Loucy (cell line): ENCODE measurements around the gene SEMA3A.
"Not testable (repeated sequence)": the region's sequence is repeated elsewhere in the genome, so short reads cannot be mapped to it uniquely, and the experiment has no call there.

Source experiments
- H2AFZ ChIP-seq: fragments of 200-600 bp; sonication (generic); 2 replicates; pipeline ENCODE4 v1.6.0; 2016; ENCODE audit warnings: antibody characterized with exemption, mild to moderate bottlenecking, low read length, moderate library complexity
- H3F3A ChIP-seq: fragments of 200-600 bp; 2 replicates; pipeline ENCODE4 v1.6.0; 2016; ENCODE audit warnings: antibody characterized with exemption, low read depth, mild to moderate bottlenecking
- H3K27me3 ChIP-seq: fragments of 200-600 bp; sonication (generic); 2 replicates; pipeline ENCODE4 v1.6.1; 2014; ENCODE audit warnings: low read length, mild to moderate bottlenecking; ENCODE audit not compliant: insufficient read depth, poor library complexity, severe bottlenecking
- H3K36me3 ChIP-seq: fragments of 200-600 bp; sonication (generic); 2 replicates; pipeline ENCODE4 v1.6.1; 2016; ENCODE audit warnings: low read length; ENCODE audit not compliant: insufficient read depth
- H3K4me1 ChIP-seq: fragments of 200-600 bp; sonication (generic); 2 replicates; pipeline ENCODE4 v1.5.1; 2014; ENCODE audit warnings: low read length, mild to moderate bottlenecking; ENCODE audit not compliant: insufficient read depth, poor library complexity, severe bottlenecking
- H3K4me2 ChIP-seq: fragments of 200-600 bp; sonication (generic); 2 replicates; pipeline ENCODE4 v1.6.0; 2014; ENCODE audit warnings: antibody characterized with exemption, low read length, low read depth, mild to moderate bottlenecking; ENCODE audit not compliant: poor library complexity, severe bottlenecking
- H3K4me3 ChIP-seq: fragments of 200-600 bp; sonication (generic); 2 replicates; pipeline ENCODE4 v1.5.1; 2014; ENCODE audit warnings: low read length, mild to moderate bottlenecking, mixed read lengths; ENCODE audit not compliant: poor library complexity, severe bottlenecking
- H3K79me2 ChIP-seq: fragments of 200-600 bp; sonication (generic); 2 replicates; pipeline ENCODE4 v1.6.1; 2014; ENCODE audit warnings: low read length; ENCODE audit not compliant: insufficient read depth
- H3K9ac ChIP-seq: fragments of 200-600 bp; sonication (generic); 2 replicates; pipeline ENCODE4 v1.6.0; 2014; ENCODE audit warnings: mild to moderate bottlenecking, low read depth, low read length, moderate library complexity; ENCODE audit not compliant: poor library complexity, severe bottlenecking
- H3K9me2 ChIP-seq: fragments of 200-600 bp; sonication (generic); replicated peaks from 2 replicates; pipeline ENCODE4 v1.6.1; 2016; ENCODE audit warnings: low read depth, low read length, mixed read lengths
- H3K9me3 ChIP-seq: fragments of 200-600 bp; sonication (generic); 2 replicates; pipeline ENCODE4 v1.6.1; 2014; ENCODE audit warnings: mild to moderate bottlenecking, antibody characterized with exemption, low read length, low read depth; ENCODE audit not compliant: insufficient read depth
- H4K20me1 ChIP-seq: fragments of 200-600 bp; sonication (generic); 2 replicates; pipeline ENCODE4 v1.6.0; 2014; ENCODE audit warnings: antibody characterized with exemption, low read length, mild to moderate bottlenecking; ENCODE audit not compliant: insufficient read depth, poor library complexity, severe bottlenecking
- CTCF ChIP-seq: fragments of 200-600 bp; sonication (generic); conservative IDR thresholded peaks from 2 replicates; pipeline ENCODE4 v1.5.1; 2014; ENCODE audit warnings: mild to moderate bottlenecking, antibody characterized with exemption, low read length
- EZH2phosphoT487 ChIP-seq: fragments of 200-600 bp; IDR thresholded peaks from 2 replicates; pipeline ENCODE4 v1.6.1; 2018; ENCODE audit warnings: antibody characterized with exemption, mild to moderate bottlenecking, moderate library complexity, borderline replicate concordance

Gene SEMA3A

GRCh38 chr7:84154991-84155781 lies 39.4 kb downstream of the SEMA3A start:
- no peaks in the 10 kb centered on the region for H3K79me2 ChIP-seq
- H3K9me2 ChIP-seq: no peaks in the 10 kb centered on the region
- H3F3A ChIP-seq: no peaks in the 10 kb centered on the region
- H2AFZ ChIP-seq: no peak overlapping the region
- H3K36me3 ChIP-seq: no peaks in the 10 kb centered on the region
- H3K27me3 ChIP-seq: no peaks in the 10 kb centered on the region
- H3K4me1 ChIP-seq: no peaks in the 10 kb centered on the region
- no peak overlapping the region for H3K9ac ChIP-seq
- H3K4me2 ChIP-seq: no peak overlapping the region
- H3K4me3 ChIP-seq: no peak overlapping the region
- no peaks in the 10 kb centered on the region for H3K9me3 ChIP-seq
- TF ChIP-seq EZH2phosphoT487 (no peak), CTCF (no peak)
- H4K20me1 ChIP-seq: no peaks in the 10 kb centered on the region

GRCh38 chr7:84152995-84153394 lies 41.6 kb downstream of the SEMA3A start:
- Histone ChIP-seq H3K9me3 (no peaks in the 10 kb centered on the region), H3K4me1 (no peaks in the 10 kb centered on the region), H3K36me3 (no peaks in the 10 kb centered on the region), H3F3A (no peaks in the 10 kb centered on the region), H3K9me2 (no peaks in the 10 kb centered on the region), H3K9ac (no peak overlapping the region), H3K79me2 (no peaks in the 10 kb centered on the region), H3K4me3 (no peak overlapping the region), H3K27me3 (no peaks in the 10 kb centered on the region), H3K4me2 (no peak overlapping the region), H2AFZ (peak overlapping the region; percentile 45; the same call in 1 of the 2 replicates), H4K20me1 (no peaks in the 10 kb centered on the region)
- TF ChIP-seq EZH2phosphoT487 (no peak), CTCF (no peak)

GRCh38 chr7:84150370-84150769 lies 44.2 kb downstream of the SEMA3A start:
- not testable (repeated sequence) for H3K36me3 ChIP-seq, H3K4me3 ChIP-seq, H3K79me2 ChIP-seq, H3K9me3 ChIP-seq, H3K4me1 ChIP-seq, H3K4me2 ChIP-seq, H3K9me2 ChIP-seq, H3K27me3 ChIP-seq, H3K9ac ChIP-seq, H2AFZ ChIP-seq, H3F3A ChIP-seq, H4K20me1 ChIP-seq

GRCh38 chr7:84149573-84149972 lies 45.0 kb downstream of the SEMA3A start:
- Histone ChIP-seq H3K4me2 (no peak overlapping the region), H3K4me3 (no peak overlapping the region), H3K27me3 (no peaks in the 10 kb centered on the region), H3K9me3 (no peaks in the 10 kb centered on the region), H3F3A (no peaks in the 10 kb centered on the region), H3K4me1 (no peaks in the 10 kb centered on the region), H4K20me1 (no peaks in the 10 kb centered on the region), H3K9me2 (no peaks in the 10 kb centered on the region), H3K36me3 (no peaks in the 10 kb centered on the region), H2AFZ (no peak overlapping the region), H3K79me2 (no peaks in the 10 kb centered on the region), H3K9ac (no peak overlapping the region)
- TF ChIP-seq CTCF: no peak
- no peak for TF ChIP-seq EZH2phosphoT487
